OCI-LY3 (cell line): ENCODE data around the gene FAM229A.

ENCODE experiments used
- H2AFZ ChIP-seq: fragments of 200-600, 300-600 bp; shearing (Covaris generic); 2 replicates; pipeline ENCODE4 v1.6.0; 2014; ENCODE audit warnings: antibody characterized with exemption, low read depth, low read length
- H3K27ac ChIP-seq: fragments of 200-600, 300-600 bp; sonication (generic); 2 replicates; pipeline ENCODE4 v1.5.1; 2014; ENCODE audit warnings: mild to moderate bottlenecking, low read length, moderate library complexity, mixed read lengths
- H3K27me3 ChIP-seq: fragments of 200-600, 300-600 bp; sonication (generic); 2 replicates; pipeline ENCODE4 v1.6.1; 2014; ENCODE audit warnings: low read depth, low read length, mixed read lengths
- H3K36me3 ChIP-seq: fragments of 200-600, 300-600 bp; sonication (generic); replicated peaks from 2 replicates; pipeline ENCODE3; 2014; ENCODE audit warnings: low read depth, low read length, mixed read lengths
- H3K4me1 ChIP-seq: fragments of 300-600, 200-600 bp; sonication (generic); 2 replicates; pipeline ENCODE4 v1.6.1; 2014; ENCODE audit warnings: low read length, mixed read lengths
- H3K4me2 ChIP-seq: fragments of 200-600, 300-600 bp; sonication (generic); 2 replicates; pipeline ENCODE4 v1.6.1; 2014; ENCODE audit warnings: low read length, mixed read lengths
- H3K4me3 ChIP-seq: fragments of 300-600, 200-600 bp; sonication (generic); 2 replicates; pipeline ENCODE4 v1.5.1; 2014; ENCODE audit warnings: antibody characterized with exemption, mild to moderate bottlenecking, low read length, moderate library complexity
- H3K79me2 ChIP-seq: fragments of 300-600, 200-600 bp; shearing (Covaris generic); 2 replicates; pipeline ENCODE4 v1.6.1; 2014; ENCODE audit warnings: mild to moderate bottlenecking, low read length, mixed read lengths
- H3K9ac ChIP-seq: fragments of 300-600, 200-600 bp; shearing (Covaris generic); 2 replicates; pipeline ENCODE4 v1.6.0; 2014; ENCODE audit warnings: mild to moderate bottlenecking, low read length, moderate library complexity
- H3K9me3 ChIP-seq: fragments of 200-600, 300-600 bp; shearing (Covaris generic); 2 replicates; pipeline ENCODE4 v1.6.1; 2014; ENCODE audit warnings: low read length, mixed read lengths; ENCODE audit not compliant: insufficient read depth
- H4K20me1 ChIP-seq: fragments of 200-600, 300-600 bp; sonication (generic); 2 replicates; pipeline ENCODE4 v1.6.1; 2016; ENCODE audit warnings: low read length, mixed read lengths; ENCODE audit not compliant: insufficient read depth
- EZH2phosphoT487 ChIP-seq: fragments of 200-600 bp; shearing (Covaris generic); IDR thresholded peaks from 2 replicates; pipeline ENCODE4 v1.6.1; 2018; ENCODE audit warnings: antibody characterized with exemption, mixed run types, low read depth
- TF ChIP-seq, protein P1 (sequence below): fragments of 200-600, 300-600 bp; sonication (generic); IDR thresholded peaks from 2 replicates; pipeline ENCODE4 v1.5.1; 2014; ENCODE audit warnings: antibody characterized with exemption, low read length, low read depth

The FAM229A gene

DNA sequence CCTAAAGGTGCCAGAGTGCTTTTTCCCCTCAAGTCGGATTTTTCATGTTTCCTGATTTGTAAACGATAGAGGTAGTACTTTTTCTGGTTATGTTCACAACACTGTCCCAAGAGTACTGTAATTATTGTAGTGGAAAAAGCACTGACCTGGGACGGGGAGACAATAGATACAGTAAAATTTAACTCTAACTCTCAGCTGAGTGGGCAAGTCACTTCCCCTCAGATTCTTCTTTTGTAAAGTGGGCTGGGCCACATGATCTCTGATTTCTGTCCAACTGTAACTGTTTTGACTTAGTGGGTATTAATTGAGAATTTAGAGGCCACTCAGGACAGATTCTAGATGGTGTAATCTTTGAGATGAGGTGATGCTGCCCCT lies 45.4 kb downstream of the FAM229A start:
- Histone ChIP-seq H2AFZ (no peak overlapping the region), H3K9me3 (no peaks in the 10 kb centered on the region), H4K20me1 (peaks cover 3% of the 10 kb centered on the region; the same call in 1 of the 2 replicates), H3K4me1 (peaks cover 9% of the 10 kb centered on the region), H3K79me2 (peaks cover 22% of the 10 kb centered on the region), H3K27me3 (no peaks in the 10 kb centered on the region), H3K4me2 (peak overlapping the region; percentile 49; the same call in 1 of the 2 replicates), H3K4me3 (no peak overlapping the region), H3K27ac (no peak overlapping the region), H3K36me3 (peaks cover 19% of the 10 kb centered on the region), H3K9ac (no peak overlapping the region)
- no peak for TF ChIP-seq EZH2phosphoT487
- TF ChIP-seq, protein P1, sequence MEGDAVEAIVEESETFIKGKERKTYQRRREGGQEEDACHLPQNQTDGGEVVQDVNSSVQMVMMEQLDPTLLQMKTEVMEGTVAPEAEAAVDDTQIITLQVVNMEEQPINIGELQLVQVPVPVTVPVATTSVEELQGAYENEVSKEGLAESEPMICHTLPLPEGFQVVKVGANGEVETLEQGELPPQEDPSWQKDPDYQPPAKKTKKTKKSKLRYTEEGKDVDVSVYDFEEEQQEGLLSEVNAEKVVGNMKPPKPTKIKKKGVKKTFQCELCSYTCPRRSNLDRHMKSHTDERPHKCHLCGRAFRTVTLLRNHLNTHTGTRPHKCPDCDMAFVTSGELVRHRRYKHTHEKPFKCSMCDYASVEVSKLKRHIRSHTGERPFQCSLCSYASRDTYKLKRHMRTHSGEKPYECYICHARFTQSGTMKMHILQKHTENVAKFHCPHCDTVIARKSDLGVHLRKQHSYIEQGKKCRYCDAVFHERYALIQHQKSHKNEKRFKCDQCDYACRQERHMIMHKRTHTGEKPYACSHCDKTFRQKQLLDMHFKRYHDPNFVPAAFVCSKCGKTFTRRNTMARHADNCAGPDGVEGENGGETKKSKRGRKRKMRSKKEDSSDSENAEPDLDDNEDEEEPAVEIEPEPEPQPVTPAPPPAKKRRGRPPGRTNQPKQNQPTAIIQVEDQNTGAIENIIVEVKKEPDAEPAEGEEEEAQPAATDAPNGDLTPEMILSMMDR = no peak

DNA sequence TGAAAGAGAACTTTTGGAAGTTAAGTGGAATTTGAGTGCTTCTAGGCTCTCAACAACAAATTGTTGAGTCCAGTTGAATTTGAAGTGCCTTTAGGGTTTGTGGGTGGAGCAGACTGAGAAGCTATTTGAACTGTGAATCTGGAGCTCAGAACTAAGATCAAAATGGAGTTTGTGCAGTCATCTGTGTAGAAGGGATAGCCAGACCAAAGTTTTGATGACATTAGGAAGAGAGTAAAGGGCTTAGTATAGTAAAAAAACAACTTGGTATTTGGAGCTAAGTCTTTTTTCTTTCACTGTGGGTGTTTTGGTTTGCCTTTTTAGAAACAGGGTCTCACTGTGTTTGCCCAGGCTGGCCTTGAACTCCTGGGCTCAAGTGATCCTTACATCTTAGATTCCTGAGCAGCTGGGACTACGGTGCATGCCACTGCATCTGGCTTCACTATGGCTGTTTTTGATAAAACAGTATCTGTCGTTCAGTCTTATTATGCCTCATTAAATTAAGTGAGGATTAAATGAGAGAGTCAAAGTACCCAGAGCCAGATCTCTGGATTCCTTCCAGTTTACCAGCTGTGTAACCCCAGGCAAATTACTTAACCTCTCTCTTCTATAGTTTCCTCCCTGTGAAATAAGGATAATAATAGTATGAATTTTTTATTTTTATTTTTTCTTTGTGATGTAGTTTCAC lies 50.4 kb downstream of the FAM229A start:
- H2AFZ ChIP-seq = no peak overlapping the region
- H3K9me3 ChIP-seq = no peaks in the 10 kb centered on the region
- H3K4me1 ChIP-seq = peaks cover 30% of the 10 kb centered on the region
- no peak overlapping the region for H3K9ac ChIP-seq
- TF ChIP-seq EZH2phosphoT487 = no peak
- H3K27me3 ChIP-seq = no peaks in the 10 kb centered on the region
- H3K4me2 ChIP-seq = no peak overlapping the region
- no peak overlapping the region for H3K4me3 ChIP-seq
- H3K36me3 ChIP-seq = peaks cover 16% of the 10 kb centered on the region
- H3K27ac ChIP-seq = no peak overlapping the region
- H4K20me1 ChIP-seq = peaks cover 7% of the 10 kb centered on the region; the same call in 1 of the 2 replicates
- peaks cover 64% of the 10 kb centered on the region for H3K79me2 ChIP-seq
